GM10847 (cell line): ENCODE data around the gene TAOK3.

Source experiments
- POLR2A ChIP-seq: IDR thresholded peaks from 2 replicates; pipeline ENCODE4 v1.6.1; 2011; ENCODE audit not compliant: insufficient read length; ENCODE audit errors: extremely low read depth

TAOK3 gene

DNA sequence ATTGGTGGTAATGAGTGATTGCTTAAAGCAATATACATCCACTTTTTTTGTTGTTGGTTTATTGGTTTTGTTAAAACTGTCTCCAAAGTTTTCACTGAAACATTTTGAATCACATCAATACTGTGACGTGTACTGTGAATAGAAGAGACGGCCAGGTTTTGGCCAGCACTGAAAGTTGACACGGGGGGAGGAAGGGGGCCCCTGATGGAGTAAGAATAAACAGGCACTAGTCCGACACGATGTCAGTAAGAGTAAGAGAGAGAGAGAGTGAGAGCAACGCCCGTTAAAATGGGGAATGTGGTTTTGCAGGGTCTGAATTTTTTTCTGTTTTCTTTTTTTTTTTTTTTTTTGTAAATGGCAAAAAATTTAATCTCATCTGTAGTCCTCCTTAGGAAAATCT lies 222.1 kb downstream of the TAOK3 start:
- no peak for TF ChIP-seq POLR2A

DNA sequence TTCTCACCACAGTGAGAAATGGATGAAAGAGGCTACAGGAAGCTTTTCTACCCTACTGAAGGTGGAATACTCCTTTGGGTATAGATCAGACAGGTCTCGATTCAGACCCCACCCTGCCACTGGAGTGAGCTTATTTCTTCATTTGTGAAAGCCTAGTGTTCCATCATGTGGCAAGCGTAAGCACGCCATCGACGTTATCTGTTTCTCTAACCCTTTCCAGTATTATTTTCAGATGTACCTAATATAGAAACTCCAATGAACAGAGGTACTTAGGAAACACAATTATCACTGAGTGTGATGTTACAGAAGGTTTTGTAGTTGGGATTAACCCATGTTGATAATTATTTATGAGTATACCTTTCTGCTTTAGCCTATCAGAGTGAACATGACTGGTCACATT lies 224.4 kb downstream of the TAOK3 start:
- no peak for TF ChIP-seq POLR2A

DNA sequence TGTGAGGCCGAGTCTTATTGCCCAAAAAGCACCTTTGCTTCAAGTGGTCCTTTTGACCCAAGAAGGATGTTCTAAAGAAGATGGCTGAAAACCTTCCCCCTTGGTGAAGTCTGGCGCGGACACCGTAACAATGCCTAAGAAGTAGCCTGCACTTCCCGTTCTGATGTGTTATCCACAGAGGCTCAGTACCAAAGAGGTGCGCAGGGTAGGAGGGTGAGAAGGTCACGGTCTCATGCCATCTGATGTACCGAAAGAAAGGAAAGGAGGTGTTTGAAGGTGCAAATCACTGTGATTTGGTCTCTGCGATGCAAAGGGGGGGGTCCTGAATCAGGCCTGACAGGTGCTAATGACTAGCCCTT lies 226.9 kb downstream of the TAOK3 start:
- no peak for TF ChIP-seq POLR2A

DNA sequence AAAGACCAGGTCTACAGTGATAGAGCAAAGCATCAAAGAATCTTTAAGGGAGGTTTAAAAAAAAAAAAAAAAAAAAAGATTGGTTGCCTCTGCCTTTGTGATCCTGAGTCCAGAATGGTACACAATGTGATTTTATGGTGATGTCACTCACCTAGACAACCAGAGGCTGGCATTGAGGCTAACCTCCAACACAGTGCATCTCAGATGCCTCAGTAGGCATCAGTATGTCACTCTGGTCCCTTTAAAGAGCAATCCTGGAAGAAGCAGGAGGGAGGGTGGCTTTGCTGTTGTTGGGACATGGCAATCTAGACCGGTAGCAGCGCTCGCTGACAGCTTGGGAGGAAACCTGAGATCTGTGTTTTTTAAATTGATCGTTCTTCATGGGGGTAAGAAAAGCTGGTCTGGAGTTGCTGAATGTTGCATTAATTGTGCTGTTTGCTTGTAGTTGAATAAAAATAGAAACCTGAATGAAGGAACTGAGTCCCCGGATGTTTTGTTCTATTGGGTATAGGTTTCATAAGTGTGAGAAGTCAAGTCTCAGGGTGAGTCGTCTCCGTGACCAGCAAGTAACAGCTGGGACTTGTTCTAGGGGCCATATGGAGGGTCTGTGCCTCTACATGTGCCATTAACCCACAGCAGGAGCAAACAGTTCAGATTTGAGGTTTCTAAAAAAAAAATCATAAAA lies 227.5 kb downstream of the TAOK3 start:
- no peak for TF ChIP-seq POLR2A

DNA sequence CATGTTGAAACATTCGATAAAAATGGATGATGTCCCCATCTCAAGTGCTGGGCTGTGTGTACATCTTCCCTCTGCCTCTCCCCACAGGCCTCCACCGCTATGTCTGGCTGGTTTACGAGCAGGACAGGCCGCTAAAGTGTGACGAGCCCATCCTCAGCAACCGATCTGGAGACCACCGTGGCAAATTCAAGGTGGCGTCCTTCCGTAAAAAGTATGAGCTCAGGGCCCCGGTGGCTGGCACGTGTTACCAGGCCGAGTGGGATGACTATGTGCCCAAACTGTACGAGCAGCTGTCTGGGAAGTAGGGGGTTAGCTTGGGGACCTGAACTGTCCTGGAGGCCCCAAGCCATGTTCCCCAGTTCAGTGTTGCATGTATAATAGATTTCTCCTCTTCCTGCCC lies 228.2 kb downstream of the TAOK3 start:
- no peak for TF ChIP-seq POLR2A

DNA sequence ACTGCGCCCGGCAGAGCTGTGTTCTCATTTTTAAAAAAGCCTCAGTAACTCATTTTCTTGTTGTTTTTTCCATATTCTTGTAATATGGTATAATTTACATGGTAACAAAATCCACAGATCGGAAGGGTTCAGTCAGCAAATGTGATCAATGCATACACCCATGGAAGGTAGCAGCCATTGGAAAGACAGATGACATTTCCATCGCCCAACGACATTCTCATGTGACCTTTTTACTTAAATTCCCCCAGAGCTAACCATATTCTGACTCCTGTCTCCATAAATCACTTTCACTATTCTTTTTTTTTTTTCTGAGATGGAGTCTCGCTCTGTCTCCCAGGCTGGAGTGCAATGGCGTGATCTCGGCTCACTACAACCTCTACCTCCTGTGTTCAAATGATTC lies 231.9 kb downstream of the TAOK3 start:
- no peak for TF ChIP-seq POLR2A

DNA sequence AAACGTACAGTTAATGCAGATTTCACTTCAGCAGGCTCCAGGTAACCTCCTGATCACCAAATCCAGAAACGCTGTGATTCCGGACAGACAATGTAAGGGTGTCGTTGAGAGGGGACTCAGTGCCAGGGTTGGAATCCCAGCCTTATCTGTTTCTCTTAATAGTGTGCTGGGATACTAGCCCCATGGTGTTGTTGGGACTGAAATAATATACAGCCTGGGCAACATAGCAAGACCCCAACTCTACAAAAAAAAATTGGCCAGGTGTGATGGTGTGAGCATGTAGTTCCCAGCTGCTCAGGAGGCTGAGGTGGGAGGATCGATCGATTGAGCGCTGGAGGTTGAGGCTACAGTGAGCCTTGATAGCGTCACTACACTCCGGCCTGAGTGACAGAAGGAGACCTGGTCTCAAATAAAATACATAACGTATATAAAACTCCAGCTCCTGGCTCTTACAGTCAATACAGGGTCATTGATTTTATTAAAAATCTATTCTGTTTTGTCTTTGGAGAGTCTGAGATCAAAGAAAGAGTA lies 235.5 kb downstream of the TAOK3 start:
- TF ChIP-seq POLR2A, result no peak

DNA sequence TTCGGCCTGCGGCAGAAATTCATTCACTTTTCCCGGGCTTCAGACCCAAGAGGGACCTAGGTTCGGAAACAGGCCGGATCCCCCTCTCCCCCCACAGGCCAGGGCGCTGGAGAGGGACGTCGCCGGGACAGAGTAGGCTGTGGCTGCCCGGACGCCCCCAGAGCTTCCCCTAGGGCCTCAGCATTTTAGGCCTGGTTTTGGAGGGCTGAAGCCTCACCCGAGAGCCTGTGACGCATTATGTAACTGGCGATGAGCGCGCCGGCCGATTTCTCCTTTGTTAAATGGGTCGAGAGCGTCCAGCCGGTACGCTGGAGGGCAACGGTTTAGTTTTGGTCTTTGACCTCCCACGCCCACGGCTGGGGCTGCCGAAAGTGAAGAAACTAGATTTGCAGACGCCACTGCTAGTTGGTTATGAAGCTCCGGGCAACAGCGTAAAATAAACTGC lies 236.1 kb downstream of the TAOK3 start:
- no peak for TF ChIP-seq POLR2A

DNA sequence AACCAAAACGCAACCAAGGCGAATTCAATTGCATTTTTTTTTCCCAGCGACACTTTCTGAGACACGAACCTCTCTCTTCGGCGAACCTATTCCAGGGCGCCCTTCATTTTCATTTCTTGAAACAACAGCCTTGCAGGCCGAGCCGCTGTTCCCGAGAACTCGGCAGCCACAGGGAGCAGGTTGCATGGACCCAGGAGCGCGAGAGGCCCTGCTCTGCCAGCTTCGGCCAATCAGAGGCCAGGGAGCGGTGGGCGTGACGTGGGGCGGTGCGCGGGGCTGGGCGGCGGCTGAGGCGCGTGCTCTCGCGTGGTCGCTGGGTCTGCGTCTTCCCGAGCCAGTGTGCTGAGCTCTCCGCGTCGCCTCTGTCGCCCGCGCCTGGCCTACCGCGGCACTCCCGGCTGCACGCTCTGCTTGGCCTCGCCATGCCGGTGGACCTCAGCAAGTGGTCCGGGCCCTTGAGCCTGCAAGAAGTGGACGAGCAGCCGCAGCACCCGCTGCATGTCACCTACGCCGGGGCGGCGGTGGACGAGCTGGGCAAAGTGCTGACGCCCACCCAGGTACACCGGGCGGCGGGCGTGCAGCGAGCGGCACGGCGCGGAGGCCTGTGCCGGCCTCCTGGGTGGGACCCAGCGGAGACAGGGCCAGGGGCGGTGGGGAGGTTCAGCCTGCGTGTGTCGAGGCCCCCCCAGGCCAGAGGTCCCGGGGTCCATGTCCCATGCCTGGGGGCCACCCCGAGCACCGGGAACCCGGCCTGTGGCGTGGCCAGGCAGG lies 236.7 kb downstream of the TAOK3 start, which contains the start of gene PEBP1:
PEBP1 (plus strand) TSS at position 337 of the 771 bp plus-strand sequence; CDS start at position 423, 86 bp downstream.
- TF ChIP-seq POLR2A, result peak; percentile 84

DNA sequence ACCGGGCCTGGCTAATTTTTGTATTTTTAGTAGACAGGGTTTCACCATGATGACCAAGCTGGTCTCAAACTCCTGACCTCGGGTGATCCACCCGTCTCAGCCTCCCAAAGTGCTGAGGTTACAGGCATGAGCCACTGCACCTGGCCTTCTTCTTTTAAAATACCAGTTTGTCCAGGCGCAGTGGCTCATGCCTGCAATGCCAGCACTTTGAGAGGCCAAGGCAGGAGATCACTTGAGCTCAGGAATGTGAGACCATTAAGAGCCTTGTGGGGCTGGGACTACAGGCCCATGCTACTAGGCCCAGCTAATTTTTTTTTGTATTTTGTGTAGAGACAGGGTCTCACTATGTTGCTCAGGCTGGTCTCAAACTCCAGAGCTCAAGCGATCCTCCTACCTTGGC lies 244.8 kb downstream of the TAOK3 start:
- TF ChIP-seq POLR2A, result no peak

DNA sequence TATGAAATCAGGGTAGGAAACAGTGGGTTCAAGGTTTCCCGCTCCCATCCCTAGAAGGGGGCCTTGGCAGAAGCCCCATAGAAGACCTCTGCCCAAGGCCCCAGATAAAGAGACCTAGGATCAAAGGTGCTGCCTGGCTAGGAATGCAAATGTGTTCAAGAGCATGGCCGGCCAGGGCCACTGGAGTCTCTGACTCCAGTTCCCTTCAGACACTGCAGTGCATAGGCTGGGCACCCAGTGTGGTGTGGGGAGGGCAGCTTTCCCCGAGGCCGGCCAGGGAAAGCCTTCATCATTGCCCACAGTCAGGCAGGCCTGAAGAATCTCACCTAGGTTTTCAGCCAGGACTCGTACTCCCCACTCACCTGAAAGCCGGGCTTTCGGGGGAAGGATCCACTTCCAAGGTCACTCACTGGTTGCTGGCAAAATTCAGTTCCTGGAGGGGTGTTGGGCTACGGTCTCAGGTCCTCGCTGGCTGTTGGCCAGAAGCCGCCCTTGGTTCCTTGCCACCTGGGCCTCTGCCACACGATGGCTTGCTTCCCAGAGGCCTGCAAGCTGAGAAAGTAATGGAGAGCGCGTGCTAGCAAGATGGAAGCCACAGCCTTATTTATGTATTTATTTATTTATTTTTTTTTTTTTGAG lies 246.5 kb downstream of the TAOK3 start:
- TF ChIP-seq POLR2A, result no peak

DNA sequence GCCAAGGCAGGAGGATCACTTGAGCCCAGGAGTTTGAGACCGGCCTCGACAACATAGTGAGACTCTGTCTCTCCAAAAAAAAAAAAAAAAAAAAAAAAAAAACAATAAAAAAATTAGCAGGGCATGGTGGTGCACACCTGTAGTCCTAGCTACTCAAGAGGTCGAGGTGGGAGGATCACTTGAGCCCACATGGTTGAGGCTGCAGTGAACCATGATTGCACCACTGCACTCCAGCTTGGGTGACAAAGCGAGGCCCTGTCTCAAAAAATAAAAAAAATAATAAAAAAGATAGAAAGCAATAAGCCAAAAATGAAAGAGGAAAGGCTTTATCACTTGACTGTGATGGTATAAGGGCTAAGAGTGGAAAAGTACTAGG lies 247.0 kb downstream of the TAOK3 start:
- no peak for TF ChIP-seq POLR2A

DNA sequence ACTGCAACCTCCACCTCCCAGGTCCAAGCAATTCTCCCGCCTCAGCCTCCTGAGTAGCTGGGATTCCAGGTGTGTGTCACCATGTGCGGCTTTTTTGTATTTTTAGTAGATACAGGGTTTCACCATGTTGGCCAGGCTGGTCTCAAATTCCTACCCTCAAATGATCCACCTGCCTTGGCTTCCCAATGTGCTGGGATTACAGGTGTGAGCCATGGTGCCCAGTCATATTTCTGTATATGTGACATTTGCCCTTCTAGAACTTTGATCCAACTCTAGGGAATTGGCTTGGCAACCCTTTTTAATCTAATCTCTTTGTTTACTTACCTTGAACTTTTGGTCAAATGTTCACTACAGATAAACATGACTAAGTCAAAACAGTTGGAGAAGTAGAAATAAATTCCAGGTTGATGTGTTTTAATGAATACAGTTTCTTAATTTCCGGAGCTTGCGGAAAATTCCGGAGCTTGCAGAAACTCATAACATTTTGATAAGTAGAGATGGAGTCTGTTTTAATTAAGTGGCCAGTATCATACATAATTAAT lies 248.3 kb downstream of the TAOK3 start:
- no peak for TF ChIP-seq POLR2A

DNA sequence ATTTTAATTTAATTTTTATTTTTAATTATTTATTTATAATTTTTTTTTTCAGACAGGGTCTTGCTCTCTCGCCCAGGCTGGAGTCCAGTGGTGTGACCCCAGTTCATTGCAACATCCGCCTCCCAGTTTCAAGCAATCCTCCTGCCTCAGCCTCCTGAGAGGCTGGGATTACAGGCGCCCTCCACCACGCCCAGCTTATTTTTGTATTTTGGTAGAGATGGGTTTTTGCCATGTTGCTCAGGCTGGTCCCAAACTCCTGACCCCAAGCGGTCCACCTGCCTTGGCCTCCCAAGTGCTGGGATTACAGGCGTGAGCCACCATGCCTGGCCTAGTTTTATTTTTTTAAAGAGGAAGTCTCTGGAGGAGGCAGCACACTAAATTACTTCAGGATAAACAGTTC lies 250.4 kb downstream of the TAOK3 start:
- no peak for TF ChIP-seq POLR2A

DNA sequence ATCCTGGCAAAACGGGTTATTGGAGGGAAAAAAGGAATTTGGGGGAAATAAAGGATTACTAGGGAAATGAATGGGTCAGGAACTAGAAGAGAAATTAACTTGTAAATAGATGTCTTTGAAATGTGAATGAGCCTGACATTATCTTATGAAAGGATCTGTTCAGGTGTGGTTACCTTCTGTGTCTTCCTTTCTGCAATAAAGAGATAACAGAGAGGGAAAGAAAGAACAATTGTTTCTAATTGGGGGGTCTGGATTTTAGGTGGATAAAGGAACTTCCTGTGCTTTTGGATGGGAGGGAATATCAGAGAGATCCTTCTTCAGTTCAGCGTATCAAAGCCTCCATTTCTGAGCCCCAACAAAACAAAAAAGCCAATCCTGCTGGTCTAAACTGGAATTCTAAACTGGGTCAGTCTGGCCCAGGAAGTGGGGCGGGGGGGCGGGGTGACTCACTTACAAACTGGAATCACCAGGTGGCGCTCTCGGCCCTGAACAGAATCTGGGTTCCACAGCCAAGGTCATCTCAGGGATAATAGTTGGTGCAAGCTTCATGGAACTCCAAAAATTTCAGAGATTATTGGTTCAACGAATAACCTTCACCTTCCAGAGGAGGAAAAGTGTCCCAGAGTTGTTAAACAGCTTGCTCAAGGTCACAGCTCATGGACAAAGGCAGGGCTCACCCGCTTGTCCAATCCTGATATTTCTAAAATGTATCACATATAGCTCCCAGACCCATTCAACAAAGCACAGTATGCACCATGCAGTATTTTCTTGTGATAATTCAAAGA lies 251.9 kb downstream of the TAOK3 start:
- TF ChIP-seq POLR2A, result no peak
